Erythroblast (primary cell): ENCODE results near the gene SPOP.

ENCODE experiments used
- DNase-seq, 2 experiments: peaks; one replicate each; lab custom pipeline; 2025; lab: John Stamatoyannopoulos, UW
- GATA1 ChIP-seq: IDR thresholded peaks from 2 replicates; pipeline ENCODE4 v1.6.1; 2011; ENCODE audit warnings: low read depth, mild to moderate bottlenecking, control low read depth, low read length, moderate library complexity
- POLR2A ChIP-seq: IDR thresholded peaks from 2 replicates; pipeline ENCODE4 v1.6.1; 2011; ENCODE audit warnings: mild to moderate bottlenecking, low read length

The SPOP gene

DNA sequence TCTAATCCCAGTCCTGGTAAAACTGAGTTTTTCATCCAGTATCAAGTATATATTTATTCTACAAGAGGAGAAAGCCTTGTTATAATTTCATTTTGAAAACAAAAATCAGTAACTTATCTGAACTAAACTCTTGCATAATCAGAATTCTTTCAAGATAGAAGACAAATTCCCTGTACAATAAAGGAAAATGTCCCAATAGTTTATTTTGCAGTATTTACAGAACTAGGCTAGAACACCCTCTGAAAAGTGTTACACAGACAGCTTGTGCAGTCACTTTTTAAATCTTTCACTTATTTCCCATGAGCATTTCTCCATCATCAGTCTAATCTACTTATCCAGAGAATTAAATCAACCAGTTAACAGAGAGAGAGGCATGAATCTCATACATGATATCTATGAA lies 48.5 kb downstream of the SPOP start:
- no peak for TF ChIP-seq POLR2A
- TF ChIP-seq GATA1, result no peak
- no peak for DNase-seq

DNA sequence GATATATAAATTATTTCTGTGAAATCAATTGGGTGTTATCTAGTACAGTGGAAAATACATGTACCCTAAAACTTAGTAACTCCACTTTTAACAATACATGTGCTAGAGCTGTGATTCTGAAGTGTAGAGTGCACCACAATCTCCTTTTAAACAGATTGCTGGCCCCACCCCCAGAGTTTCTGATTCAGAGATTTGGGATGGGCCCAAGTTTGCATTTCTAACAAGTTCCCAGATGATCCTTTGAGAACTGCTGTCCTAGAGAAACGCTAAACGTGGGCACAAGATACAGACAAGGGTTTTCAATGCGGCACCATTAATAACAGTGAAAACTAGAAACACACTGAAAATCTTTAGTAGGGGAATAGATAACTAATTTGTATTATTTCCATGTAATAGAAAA lies 53.0 kb downstream of the SPOP start:
- TF ChIP-seq POLR2A (no peak), GATA1 (no peak)
- no peak for DNase-seq

DNA sequence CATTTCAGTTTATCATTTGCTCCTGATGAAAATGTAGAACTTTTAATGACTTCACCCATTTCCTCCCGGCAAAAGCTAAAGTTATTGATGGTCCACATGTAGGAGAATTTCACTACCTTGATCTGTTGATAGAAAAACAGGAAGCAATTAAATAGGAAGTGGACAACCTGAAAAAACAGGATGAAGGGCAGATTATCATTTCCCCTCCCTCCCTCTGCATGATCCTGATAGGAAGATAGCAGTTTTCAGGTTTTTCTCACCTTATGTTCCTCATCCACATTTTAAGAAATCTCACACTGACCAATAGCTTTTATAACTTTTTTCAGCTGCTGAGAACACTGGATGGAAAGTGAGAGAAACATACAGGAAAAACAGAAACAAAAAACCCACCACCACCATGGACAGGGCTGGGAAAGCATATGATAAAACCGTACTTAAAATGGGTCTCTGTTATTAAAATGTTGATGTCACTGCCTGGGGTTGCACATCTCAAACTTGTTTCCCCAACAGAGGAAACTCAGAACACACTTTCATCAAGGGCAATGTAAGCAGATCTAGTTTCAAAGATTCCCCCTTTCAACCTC lies 55.9 kb downstream of the SPOP start:
- DNase-seq, result no peak
- TF ChIP-seq POLR2A, result no peak
- no peak for TF ChIP-seq GATA1

DNA sequence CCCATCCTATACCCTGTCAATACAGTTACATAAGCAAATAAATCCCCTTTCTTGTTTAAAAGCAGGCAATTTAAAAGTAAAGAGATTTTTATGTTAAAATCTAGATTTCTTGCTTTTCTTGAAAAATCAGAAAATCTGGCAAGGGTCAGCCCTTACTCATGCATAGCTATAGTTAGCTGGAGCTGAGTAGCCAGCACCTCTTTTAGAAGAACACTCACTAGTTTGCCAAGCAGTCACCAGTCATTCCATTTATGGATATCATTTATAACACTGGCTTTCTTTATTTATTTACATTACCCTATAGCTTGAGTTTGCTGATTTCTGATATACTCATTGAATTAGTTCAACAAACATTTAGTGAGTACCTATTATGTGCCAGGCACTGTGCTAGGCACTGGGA lies 56.5 kb downstream of the SPOP start:
- TF ChIP-seq GATA1 (no peak), POLR2A (no peak)
- DNase-seq, result no peak

DNA sequence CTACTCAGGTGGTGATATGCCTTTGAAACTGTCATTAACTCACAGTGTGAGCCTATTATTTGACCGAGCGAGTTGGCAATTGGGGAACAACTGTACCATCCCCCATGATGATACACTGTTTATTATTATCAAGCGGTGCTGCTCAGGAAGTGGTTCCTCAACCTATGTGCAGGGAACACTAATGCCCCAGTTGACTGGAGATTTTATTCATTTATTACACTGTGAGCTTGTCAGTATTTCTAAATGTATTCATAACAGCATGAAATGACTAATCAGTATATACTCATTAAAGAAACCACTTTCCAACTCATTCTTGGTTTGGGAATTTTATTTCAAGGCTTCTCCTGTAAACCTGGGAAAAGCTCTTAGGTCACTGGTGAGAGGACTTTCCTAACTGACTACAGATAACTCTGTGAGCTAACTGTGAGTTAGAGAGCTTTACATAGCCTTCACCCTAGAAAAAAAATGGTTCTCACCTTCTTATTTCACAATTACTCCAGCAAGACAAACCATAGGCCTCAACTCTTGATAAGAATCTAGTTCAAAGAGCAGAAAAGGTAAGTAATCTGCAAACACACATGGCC lies 59.8 kb downstream of the SPOP start:
- no peak for DNase-seq

DNA sequence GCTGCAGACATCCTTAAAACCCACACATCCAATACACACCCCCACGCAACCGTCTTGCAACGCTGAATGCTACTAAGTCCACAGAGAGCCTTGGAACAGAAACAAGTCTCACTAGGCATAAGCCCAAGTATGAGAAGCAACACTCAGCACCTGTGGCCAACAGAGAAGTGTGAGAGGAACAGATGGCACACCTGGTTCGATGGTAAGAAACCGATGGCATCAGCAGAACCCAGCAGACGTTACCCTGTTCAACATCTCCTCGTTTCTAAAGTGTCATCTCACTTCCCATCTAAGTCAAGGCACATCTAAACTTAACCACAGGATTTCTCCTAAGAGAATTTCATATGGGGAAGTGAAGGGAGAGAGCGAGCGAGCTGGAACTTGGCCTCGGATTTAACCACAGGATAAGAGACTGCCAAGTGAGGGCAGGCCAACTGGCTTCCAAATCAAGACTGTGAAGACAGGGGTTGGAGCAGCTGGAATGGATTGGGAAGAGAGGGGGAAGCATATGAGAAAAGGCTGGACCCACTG lies 61.2 kb downstream of the SPOP start:
- no peak for DNase-seq
- no peak for TF ChIP-seq POLR2A

More for the DNA sequence above, 59.8 kb downstream of the SPOP start:
- no peak for TF ChIP-seq GATA1
- no peak for TF ChIP-seq POLR2A

DNA sequence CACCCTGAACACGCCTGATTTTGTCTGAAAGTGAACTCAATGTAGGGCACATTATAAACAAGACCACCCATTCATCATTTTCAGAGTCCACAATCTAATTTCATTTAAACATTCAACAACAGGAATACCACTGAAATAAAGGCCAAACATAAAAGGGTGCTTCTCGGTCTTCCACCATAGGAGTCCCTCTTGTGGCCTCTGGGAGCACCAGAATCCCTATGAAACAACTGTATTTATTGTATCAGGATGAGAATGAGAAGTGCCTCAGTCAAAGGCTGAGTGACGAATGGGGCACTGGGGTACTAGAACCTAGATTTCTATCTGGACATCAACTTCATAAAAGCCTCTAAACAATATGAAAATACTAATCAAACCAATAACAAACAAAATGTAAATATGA lies 61.8 kb downstream of the SPOP start:
- TF ChIP-seq POLR2A (no peak), GATA1 (no peak)
- no peak for DNase-seq

DNA sequence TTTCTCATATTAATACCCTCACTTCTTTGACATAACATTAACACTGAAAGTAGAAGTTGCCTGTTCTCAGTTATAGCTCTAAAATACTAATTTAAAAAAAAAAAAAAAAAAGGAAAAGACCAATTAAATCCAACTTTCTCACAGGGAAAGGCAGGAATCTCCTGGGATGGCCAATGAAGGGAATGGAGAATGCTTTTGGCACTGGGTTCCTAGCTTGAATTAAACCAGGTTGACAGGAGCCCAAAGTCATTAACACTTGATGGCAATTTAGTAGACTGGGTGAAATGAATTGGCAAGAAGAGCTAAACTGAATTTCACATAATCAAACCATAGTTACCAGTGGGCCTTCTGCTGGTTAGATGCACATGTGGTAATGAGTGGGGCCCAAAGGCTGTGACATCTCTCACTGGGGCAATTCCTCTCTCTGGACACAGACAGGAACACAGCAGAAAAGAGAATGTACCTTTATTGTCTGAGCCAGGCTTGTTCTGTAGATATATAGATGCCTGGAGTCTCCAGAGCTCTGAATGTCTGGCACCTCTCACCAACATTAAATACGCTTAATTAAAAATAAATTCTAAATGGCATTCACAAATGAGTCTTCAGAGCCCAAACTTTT lies 64.6 kb downstream of the SPOP start:
- TF ChIP-seq GATA1 (no peak), POLR2A (no peak)

DNA sequence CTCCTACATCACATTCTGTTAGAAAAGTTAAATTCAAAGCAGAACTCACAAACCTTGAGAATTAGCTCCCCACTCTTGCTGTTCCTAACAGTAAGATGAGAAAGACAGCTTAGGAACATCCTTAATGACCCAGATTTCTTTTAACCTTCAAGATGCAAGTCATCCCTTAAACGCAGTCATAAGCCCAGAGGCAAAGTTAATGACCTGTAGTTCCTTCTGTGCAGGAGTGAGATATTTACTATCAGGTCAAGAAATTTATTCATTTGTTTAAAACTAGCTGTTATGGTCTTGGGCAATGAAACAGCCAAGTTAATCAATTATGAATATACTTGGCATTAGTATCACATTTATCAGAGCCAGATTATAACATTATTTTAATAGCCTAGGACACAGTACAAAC lies 65.2 kb downstream of the SPOP start:
- TF ChIP-seq POLR2A, result no peak
- no peak for TF ChIP-seq GATA1
- no peak for DNase-seq

More for the DNA sequence above, 64.6 kb downstream of the SPOP start:
- no peak for DNase-seq

DNA sequence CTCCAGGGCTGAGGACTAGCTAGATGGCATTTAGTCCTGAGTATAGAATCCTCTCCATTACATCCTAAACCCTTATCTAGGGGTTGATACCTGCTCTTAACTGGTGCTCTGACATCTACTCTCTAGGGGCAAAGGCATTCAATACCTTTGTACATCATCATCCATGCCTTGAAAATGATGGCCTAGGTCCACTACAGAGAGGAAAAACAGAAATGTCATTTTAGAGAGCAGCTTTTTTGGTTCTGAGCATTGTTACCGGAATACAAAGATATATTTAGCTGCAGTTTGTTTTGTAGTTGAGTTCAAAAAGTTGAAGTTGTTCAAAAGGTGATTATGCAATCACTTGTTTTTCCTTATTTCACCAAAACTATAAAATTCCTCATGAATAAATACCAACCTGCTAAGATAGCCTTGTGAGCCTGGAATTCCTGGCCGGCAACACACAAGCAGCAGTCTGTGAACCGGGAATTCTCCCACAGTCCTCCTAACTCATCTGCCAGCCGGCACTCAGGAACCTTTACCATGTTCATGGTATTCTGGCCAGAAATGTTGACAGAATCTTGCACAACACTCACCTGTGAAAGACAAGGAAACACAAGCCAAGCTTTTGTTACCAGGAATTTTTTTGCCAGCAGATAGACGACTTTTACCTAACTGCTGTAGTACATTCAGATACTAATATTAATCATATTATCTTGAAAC lies 66.9 kb downstream of the SPOP start:
- TF ChIP-seq POLR2A (no peak), GATA1 (no peak)
- DNase-seq, result no peak

DNA sequence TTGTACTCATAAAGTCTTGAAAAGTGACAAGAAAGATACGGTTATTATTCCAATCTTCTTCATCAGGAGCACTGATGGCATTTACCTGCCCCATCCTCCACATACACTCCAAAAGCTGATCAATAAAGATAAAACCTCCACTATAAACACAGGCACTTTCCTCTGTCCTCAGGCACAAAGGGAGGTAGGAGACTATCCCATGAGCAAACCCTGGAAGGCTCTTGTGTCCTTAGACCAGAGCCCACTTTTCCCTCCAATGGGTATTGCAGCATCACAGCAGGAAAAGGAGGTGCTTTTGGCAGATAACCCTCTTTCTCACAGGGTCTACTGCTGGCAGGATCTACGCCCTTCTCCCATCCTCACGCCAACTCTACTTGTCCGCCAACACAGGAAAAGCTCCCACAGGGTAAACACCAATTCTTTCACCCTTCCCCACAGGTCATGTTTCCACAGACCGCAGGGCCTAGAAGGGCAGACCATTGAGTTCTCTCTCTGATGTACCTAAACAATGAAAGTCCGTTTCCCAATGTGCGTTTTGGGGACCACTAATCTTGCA lies 73.5 kb downstream of the SPOP start:
- DNase-seq, result no peak
- no peak for TF ChIP-seq POLR2A
- no peak for TF ChIP-seq GATA1

DNA sequence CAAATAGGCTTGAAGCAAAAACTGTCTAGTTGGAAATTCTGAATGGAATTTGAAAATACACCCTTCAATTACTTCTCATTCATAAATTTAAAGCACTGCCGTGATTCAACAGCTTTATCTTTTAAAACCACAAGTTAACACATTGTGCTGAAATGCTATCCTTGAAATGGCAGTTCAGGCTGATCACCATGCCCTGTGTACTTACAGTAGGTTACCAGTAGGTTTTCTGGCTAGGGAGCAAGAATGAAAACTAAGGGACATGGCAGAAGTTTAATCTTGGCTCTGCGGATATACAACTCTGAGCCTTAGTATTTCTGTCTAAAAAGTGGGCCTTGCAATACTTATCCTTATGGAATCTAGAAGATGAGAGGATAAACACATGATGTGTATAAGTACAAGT lies 74.2 kb downstream of the SPOP start:
- no peak for TF ChIP-seq GATA1
- TF ChIP-seq POLR2A, result no peak
- DNase-seq, result peak in 1 of 2 experiments; percentile 10

DNA sequence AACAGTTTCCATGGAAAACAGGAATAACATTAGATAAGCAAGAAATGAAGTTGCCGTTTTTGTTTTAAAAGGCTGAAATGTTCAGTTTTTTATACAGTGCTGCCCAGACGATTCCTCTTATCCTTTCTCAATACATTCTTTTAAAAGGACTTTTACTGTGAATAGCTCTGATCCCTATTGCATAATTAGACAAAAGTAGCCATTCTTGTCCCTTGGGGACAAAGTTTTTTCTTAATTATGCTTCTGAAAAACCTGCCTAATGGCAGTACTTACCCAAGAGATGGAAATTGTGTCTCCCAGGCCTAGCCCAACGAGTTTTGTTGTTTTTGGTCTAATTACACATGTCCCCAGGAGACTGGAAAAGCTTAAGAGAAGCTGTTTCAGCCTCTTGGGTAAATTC lies 74.7 kb downstream of the SPOP start:
- no peak for TF ChIP-seq GATA1
- no peak for TF ChIP-seq POLR2A
- DNase-seq, result no peak

DNA sequence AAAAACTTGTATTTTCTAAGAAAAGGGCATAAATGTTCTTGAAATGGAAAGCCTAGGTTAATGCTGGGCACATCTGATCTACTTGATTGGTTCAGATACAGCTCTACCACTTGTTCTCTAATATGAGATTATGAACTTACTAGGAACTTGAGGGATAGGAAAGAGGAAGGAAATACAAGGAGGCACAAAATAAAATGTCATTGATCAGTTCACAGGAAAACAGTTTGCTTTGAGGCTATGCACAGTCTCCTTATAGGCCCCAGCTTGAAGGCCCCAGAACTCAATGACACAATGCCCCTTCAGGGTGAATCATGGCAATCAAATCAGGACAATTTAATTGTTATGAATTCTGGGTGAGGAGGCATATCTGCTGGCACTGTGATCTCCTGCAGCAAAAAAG lies 75.1 kb downstream of the SPOP start:
- DNase-seq, result no peak
- TF ChIP-seq POLR2A (no peak), GATA1 (no peak)
